GM20000 (cell line): ENCODE data around the gene ANKRD33B.
A peak's percentile ranks its signal among the peaks of the same experiment; 100 is the strongest.
"Not testable (repeated sequence)": the region's sequence is repeated elsewhere in the genome, so short reads cannot be mapped to it uniquely, and the experiment has no call there.

Experiments used
- DNase-seq: peaks from one replicate; pipeline ENCODE4 v3.0.0; 2012; ENCODE audit warnings: low spot score
- TF ChIP-seq, protein P1 (sequence below): IDR thresholded peaks from 2 replicates; pipeline ENCODE4 v1.5.1; 2012; ENCODE audit warnings: mild to moderate bottlenecking, control low read depth; ENCODE audit errors: extremely low read depth, missing control alignments

Gene ANKRD33B

DNA sequence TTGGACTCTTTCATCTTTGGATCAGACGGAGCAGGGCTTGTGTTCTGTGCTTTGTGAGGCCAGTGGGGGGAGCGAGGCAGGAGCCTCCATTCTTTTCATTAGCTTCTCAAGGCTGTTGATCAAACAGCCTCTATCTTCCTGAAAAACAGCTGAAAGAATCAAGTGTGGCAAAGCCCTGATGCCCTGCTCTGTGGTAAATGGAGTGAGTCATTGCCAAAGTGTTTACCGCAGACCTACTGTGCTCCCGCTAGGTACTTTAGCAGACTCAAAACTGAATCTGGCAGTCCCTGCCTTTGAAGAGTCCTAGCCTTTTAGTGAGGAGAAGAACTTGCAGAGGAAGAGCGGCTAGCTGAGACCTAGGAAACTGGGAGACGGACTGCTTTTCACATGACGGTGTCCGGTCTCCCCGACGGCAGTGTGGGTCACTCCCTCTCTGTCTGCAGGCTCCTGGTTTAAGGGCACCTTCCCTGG lies 3.3 kb downstream of the ANKRD33B start:
- DNase-seq, result no peak
- TF ChIP-seq, protein P1, sequence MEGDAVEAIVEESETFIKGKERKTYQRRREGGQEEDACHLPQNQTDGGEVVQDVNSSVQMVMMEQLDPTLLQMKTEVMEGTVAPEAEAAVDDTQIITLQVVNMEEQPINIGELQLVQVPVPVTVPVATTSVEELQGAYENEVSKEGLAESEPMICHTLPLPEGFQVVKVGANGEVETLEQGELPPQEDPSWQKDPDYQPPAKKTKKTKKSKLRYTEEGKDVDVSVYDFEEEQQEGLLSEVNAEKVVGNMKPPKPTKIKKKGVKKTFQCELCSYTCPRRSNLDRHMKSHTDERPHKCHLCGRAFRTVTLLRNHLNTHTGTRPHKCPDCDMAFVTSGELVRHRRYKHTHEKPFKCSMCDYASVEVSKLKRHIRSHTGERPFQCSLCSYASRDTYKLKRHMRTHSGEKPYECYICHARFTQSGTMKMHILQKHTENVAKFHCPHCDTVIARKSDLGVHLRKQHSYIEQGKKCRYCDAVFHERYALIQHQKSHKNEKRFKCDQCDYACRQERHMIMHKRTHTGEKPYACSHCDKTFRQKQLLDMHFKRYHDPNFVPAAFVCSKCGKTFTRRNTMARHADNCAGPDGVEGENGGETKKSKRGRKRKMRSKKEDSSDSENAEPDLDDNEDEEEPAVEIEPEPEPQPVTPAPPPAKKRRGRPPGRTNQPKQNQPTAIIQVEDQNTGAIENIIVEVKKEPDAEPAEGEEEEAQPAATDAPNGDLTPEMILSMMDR, result no peak

DNA sequence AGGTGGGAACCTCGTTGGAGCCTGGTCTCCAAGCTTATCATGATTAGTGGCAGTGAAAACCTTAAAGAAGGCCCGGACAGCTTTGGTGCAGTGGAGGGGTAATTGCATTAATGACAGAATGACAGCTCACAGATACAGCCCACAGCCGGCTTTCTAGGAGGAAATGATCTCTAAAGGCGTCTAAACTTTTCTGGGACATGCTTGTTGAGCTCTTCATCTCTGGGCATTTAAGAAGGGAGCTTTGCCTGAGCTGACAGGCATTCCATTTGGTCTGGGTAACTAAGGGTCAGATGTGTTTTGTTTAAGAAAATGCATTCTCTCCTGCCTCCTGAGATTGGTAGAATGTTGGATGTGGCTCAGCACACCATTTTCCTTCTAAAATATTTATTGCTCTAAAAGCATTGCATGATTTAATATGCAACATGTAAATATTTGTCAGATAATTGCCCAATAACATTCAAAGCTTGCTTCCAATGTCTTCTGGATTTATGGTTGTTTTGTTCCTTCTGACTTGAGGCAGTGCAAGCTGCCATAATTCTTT lies 4.0 kb downstream of the ANKRD33B start:
- DNase-seq, result no peak
- TF ChIP-seq, protein P1, result no peak

DNA sequence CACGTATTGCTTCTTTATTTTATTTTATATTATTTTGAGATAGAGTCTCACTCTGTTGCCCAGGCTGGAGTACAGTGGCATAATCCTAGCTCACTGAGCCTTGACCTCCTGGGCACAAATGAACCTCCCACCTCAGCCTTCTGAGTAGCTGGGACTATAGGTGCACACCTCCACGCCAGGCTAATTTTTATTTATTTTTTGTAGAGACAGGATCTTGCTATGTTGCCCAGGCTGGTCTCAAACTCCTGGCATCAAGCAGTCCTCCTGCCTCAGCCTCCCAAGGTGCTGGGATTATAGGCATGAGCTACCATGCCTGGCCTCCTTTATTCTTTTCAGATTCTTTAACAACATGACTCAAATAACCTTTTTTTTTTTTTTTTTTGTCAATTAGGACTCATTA lies 6.7 kb downstream of the ANKRD33B start:
- DNase-seq, result not testable (repeated sequence)

DNA sequence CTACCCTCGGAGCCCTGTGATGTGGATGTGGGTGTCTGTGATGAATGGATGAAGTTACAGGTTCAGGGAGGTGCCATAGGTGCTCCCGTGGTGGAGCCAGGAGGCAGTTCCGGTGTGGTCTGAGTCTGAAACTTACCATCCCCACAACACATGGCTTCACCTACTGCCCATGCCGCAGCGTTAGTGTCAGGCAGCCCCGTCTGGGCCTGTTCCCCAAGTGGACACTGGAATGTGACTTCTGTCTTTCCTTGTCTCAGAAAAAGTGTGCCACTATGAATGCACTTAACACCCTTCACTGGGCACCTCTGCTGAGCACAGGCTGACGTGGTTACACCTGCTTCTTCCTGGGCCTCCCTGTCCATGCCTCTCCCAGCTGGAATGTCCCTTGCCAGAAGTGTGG lies 8.6 kb downstream of the ANKRD33B start:
- TF ChIP-seq, protein P1, result no peak
- no peak for DNase-seq

DNA sequence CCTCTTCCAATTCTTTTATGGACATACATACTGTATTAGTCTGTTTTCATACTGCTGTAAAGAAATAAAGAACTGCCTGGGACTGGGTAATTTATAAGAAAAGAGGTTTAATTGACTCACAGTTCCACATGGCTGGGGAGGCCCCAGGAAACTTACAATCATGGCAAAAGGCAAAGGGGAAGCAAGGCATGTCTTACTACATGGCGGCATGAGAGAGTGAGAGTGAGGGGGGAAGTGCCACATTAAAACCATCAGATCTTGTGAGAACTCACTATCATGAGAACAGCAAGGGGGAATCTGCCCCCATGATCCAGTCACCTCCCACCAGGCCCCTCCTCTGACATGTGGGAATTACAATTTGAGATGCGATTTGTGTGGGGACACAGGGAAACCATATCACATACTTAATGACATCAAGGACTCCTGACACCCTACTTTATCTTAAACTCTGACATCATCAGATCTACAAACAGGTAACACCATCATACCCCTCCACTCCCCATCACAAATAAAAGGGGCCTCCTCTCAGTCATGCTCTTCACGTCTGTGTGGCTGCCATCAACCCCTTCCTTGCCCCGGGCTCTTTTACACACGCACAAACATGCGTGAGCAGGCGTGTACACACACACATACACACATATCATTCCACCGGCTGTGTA lies 9.7 kb downstream of the ANKRD33B start:
- TF ChIP-seq, protein P1, result no peak
- no peak for DNase-seq

DNA sequence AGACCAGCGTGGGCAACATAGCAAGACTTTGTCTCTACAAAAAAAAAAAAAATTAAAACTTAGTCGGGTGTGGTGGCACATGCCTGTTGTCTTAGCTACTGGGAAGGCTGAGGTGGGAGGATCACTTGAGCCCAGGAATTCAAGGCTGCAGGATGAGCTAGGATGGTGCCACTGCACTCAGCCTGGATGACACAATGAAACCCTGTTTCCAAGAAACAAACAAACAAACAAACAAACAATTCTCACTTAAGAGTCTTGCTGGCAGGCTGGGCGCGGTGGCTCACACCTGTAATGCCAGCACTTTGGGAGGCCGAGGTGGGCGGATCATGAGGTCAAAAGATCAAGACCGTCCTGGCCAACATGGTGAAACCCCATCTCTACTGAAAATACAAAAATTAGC lies 11.0 kb downstream of the ANKRD33B start:
- DNase-seq, result not testable (repeated sequence)

DNA sequence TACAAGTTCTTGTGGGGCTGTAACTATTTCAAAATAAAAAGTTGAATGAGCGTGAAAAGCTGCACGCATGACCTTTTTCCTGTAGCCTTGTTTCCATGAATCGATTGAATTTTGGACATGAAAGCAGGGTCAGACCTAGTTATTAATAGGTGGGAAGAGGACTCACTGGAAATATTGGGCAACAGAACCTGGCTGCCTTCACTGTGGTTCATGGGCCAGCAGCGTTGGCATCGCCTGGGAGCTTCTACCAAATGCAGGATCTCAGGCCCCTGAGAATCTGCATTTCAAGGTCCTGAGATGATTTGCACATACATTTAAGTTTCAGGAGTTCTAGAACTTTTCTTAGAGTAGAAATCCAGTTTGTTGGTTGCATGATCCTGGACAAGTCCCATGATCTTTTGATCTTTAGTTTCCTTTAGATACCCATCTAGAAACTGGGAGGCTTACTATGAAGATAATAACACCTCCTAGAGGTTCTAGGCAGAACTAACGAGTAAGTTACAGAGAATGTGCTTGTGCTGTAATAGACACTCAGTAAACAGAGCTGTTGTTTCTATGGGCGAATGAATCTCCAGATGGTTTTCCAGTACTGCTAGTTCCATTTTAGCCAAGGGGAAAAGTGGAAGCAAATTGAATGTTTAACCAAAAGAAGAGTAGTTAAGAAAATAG lies 12.4 kb downstream of the ANKRD33B start:
- no peak for DNase-seq
- TF ChIP-seq, protein P1, result peak; percentile 25

GRCh38 chr5:10576790-10577189 lies 12.9 kb downstream of the ANKRD33B start:
- DNase-seq, result no peak
- TF ChIP-seq, protein P1, result no peak
